ENCODE data around the gene PI4KB. TPM values are rescaled to one million over a fixed set of nuclear protein-coding genes. Genes with fewer than 3 reads are reported as not detected.

PI4KB gene
- polyA plus RNA-seq, 3 donors from 2014 or later = 35.1 to 65.7 (median 57.9) TPM

DNA sequence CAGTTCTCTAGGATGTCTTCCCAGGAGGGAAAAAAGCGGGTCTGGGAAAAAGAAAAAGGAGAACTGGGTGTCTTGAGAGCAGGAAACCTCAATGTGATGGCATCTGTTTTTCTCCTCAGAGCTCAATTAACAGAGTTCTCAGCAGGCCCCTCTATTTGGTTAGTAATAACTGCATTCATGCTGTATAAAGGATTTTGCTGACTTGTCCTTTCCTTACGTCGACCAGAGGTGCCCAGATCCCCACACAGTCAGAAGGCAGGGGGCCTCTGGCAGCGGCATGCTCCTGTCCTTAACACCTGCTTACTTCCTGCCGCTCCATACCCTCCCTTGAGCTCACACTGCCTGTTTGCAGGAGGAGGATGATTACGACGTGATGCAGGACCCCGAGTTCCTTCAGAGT, 60.4 kb downstream of the PI4KB start:
- Mint-ChIP-seq H3K27ac (peak overlapping the region in 1 of 6 donors; percentile 63), H3K36me3 (peaks cover 15 to 45% (median 24%) of the 10 kb centered on the region in 3 donors), H3K4me1 (no peaks in the 10 kb centered on the region), H3K27me3 (ENCODE audit: low read depth in 3 of 3) (no peaks in the 10 kb centered on the region), H3K9me3 (no peaks in the 10 kb centered on the region), H3K4me3 (no peak overlapping the region)
- DNase-seq = no peak

DNA sequence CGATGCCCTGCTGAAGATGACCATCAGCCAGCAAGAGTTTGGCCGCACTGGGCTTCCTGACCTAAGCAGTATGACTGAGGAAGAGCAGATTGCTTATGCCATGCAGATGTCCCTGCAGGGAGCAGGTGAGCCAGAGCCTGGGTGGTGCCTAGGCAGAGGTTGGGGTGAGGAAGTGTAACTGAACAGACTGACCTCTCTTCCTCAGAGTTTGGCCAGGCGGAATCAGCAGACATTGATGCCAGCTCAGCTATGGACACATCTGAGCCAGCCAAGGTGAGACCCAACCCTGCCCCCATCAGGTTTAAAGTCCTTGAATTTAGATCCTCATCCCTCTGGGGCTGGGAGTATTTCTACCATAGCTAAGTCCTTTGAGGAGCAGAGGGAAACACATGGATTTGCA, 60.9 kb downstream of the PI4KB start:
- H3K27ac Mint-ChIP-seq = no peak overlapping the region
- DNase-seq = no peak
- H3K27me3 Mint-ChIP-seq (ENCODE audit: low read depth in 3 of 3) = no peaks in the 10 kb centered on the region
- peaks cover 12 to 42% (median 24%) of the 10 kb centered on the region in 3 donors for H3K36me3 Mint-ChIP-seq
- H3K4me3 Mint-ChIP-seq = no peak overlapping the region
- no peaks in the 10 kb centered on the region for H3K9me3 Mint-ChIP-seq
- no peaks in the 10 kb centered on the region for H3K4me1 Mint-ChIP-seq

DNA sequence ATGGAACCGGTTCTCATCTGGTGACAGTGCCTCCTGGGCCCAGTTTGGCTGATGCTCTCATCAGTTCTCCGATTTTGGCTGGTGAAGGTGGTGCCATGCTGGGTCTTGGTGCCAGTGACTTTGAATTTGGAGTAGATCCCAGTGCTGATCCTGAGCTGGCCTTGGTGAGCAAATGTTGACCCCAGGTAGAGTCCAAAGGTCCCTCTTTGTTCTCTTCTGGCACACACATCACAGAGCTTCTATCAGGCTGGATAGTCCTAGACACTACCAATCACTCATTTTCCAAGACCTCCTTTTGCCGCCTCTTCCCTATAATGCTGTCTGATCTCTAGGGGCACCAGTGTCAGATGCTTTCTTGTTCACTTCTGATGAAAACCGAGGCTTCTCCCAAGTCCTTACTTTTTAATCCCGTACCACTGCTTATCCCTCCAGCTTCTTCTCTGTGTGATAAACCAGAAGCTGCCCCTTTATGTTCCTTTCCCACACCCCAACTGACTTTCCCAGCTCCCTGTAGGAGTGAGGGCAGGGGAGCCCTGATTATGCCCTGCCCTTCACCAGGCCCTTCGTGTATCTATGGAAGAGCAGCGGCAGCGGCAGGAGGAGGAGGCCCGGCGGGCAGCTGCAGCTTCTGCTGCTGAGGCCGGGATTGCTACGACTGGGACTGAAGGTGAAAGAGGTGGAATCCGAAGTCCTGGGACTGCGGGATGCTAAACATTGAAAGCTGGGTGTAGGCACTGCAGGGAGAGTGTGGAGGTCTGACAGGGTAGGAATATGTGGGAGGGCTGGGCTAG, 61.6 kb downstream of the PI4KB start:
- H3K27ac Mint-ChIP-seq = peak overlapping the region in 2 of 6 donors; percentile 39 to 80
- H3K36me3 Mint-ChIP-seq = peaks cover 11 to 41% (median 24%) of the 10 kb centered on the region in 3 donors

DNA sequence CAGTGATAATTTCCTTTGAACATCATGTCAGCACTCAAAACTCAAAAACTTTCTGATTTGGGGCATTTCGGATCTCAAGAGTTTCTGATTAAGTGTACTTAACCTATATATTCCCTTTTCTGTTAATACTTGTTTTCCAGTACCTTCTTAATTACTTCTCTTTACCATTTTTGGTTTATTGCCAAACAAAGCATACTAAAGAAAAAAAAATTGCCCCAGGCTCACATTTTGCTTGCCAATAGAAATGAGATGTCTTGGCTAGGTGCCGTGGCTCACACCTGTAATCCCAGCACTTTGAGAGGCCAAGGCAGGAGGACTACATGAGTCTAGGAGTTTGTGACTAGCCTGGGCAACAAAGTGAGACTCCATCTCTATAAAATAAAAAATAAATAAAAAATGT, 67.9 kb downstream of the PI4KB start:
- no peak overlapping the region for H3K4me3 Mint-ChIP-seq
- H3K27ac Mint-ChIP-seq = no peak overlapping the region
- H3K4me1 Mint-ChIP-seq = peaks cover 28 to 39% of the 10 kb centered on the region in 2 donors
- DNase-seq = no peak
- H3K9me3 Mint-ChIP-seq = no peaks in the 10 kb centered on the region
- H3K27me3 Mint-ChIP-seq (ENCODE audit: low read depth in 3 of 3) = peaks cover 3 to 10% (median 3%) of the 10 kb centered on the region in 3 donors
- H3K36me3 Mint-ChIP-seq = peaks cover 3 to 6% (median 3%) of the 10 kb centered on the region in 3 donors

More for the DNA sequence above, 61.6 kb downstream of the PI4KB start:
- no peaks in the 10 kb centered on the region for H3K27me3 Mint-ChIP-seq (ENCODE audit: low read depth in 3 of 3)
- H3K4me1 Mint-ChIP-seq = no peaks in the 10 kb centered on the region
- H3K4me3 Mint-ChIP-seq = no peak overlapping the region
- no peaks in the 10 kb centered on the region for H3K9me3 Mint-ChIP-seq
- no peak for DNase-seq

DNA sequence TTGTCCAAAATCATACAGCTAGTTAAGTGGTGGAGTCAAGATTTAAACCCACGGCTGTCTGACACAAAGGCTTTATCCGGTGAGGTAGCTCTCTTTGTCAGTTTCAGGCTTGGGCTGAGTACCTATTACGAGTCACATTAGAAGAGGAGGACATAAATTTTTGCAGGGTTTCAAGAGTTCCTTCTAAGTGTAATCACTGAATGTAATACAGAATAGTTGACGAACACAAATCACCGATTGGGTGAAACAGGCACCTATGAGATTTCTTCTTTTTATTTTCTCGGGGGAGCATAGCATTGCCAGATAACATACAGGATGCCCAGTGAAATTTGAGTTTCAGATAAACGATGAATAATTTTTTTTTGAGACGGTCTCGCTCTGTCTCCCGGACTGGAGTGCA, 71.8 kb downstream of the PI4KB start:
- H3K27me3 Mint-ChIP-seq (ENCODE audit: low read depth in 3 of 3) = peaks cover 3 to 14% (median 7%) of the 10 kb centered on the region in 3 donors
- no peaks in the 10 kb centered on the region for H3K36me3 Mint-ChIP-seq
- no peaks in the 10 kb centered on the region for H3K9me3 Mint-ChIP-seq
- no peak for DNase-seq
- peak overlapping the region; percentile 91 to 99 (median 95) for H3K4me3 Mint-ChIP-seq
- peaks cover 30 to 47% of the 10 kb centered on the region in 2 donors for H3K4me1 Mint-ChIP-seq
- peak overlapping the region; percentile 90 to 96 (median 96) for H3K27ac Mint-ChIP-seq

DNA sequence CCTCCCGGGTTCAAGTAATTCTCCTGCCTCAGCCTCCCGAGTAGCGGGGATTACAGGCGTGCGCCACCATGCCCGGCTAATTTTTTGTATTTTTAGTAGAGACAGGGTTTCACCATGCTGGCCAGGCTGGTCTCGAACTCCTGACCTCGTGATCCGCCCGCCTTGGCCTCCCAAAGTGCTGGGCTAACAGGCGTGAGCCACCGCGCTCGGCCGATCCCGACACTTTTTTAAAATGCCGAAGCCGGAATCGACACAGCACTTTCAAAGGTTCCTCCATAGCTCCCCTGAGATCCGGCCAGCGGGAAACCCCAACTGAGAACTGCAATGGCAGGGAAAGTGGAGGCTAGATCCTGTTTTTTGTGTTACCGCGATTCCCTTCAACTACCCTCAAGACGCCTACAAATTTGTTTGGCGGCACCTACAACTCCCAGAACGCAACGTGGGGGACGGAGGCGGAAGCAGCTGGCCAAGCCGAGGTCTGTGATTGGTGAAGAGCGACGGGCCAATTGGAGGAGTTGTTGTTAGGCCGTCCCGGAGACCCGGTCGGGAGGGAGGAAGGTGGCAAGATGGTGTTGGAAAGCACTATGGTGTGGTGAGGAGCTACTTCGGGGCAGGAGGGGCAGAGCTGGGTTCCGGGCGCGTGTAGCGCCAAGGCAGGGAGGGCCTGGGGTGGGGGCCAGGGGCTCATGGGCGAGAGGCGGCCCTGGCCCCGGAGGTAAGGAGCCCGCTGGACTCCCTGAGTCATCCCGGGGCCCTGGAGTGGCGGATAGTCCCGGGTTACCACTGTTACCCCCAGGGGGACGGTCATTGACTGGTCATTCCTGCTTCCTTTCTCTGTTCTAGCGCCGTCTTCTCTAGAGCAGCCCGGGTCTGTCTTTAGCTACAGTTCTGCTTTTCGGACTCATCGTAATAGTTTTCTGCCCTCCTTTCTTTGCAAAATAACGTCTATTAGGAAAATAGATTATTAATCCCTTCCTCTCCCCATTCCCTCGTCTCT, 72.7 kb downstream of the PI4KB start, which contains the start of gene PSMD4:
Gene PSMD4 (plus strand): TSS at position 518 of the 997 bp plus-strand sequence. CDS start 49 bp downstream, at position 567.
- Mint-ChIP-seq H3K27ac (peak within 1 kb of the TSS; percentile 90 to 96 (median 96)), H3K4me3 (peak within 1 kb of the TSS; percentile 91 to 99 (median 95)), H3K9me3 (no peaks in the 10 kb centered on the region), H3K27me3 (ENCODE audit: low read depth in 3 of 3) (peaks cover 3 to 14% (median 7%) of the 10 kb centered on the region in 3 donors), H3K4me1 (peaks cover 30 to 47% of the 10 kb centered on the region in 2 donors), H3K36me3 (peaks cover 0 to 2% (median 1%) of the 10 kb centered on the region in 3 donors)
- peak; percentile 93 to 94 (median 93) for DNase-seq

DNA sequence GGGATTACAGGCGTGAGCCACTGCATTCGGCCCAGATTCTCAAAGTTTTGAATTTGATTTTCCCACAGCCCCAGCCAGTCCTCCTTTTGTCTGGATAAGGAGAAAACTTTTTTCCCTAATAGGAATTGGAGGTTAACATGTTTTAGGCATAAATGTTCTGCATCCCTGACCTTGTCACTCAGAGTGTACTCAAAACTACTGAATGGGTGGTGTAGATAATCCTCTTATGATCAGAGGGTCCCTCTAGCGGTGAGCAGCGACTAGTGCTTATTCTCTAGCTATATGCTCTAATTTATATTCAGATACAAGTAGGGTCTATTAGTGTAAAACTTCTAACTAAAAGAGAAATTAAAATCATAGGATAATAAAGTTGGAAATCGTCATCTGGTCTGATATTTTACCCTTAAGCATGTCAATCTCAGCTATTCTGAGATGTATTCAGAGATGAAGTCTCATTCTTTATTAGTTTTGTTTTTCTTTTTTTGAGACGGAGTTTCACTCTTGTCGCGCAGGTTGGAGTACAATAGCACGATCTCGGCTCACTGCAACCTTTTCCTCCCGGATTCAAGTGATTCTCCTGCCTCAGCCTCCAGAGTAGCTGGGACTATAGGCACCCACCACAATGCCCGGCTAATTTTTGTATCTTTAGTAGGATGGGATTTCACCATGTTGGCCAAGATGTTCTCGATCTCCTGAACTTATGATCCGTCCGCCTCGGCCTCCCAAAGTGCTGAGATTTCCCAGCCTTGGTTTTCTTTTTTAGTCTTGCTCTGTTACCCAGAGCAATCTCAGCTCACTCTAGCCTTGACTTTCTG, 75.4 kb downstream of the PI4KB start:
- no peaks in the 10 kb centered on the region for H3K9me3 Mint-ChIP-seq
- H3K4me3 Mint-ChIP-seq = no peak overlapping the region
- peaks cover 9 to 21% (median 18%) of the 10 kb centered on the region in 3 donors for H3K36me3 Mint-ChIP-seq
- H3K4me1 Mint-ChIP-seq = peaks cover 21 to 28% of the 10 kb centered on the region in 2 donors
- peak; percentile 48 to 65 (median 55) for DNase-seq
- peak overlapping the region in 1 of 6 donors; percentile 20 for H3K27ac Mint-ChIP-seq
- peaks cover 3 to 12% (median 7%) of the 10 kb centered on the region in 3 donors for H3K27me3 Mint-ChIP-seq (ENCODE audit: low read depth in 3 of 3)

DNA sequence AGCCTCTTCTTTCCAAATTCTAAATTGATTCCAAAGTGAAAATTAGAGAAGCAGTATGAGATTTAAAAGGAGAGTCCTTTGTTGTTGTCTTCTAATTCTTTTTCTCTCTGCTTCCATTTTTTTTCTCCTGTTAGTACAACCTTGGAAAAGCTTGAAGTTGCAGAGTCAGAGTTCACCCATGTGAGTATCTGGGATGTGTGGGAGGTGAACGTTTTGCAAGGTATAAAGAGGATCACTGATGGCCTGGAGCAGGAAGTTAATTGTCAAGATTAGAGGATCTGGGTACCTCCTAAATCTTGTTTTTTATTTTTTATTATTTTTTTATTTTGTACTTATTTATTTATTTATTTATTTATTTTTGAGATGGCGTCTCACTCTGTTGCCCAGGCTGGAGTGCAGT, 80.4 kb downstream of the PI4KB start:
- H3K36me3 Mint-ChIP-seq = peaks cover 26 to 52% (median 40%) of the 10 kb centered on the region in 3 donors
- no peaks in the 10 kb centered on the region for H3K9me3 Mint-ChIP-seq
- H3K4me1 Mint-ChIP-seq = peaks cover 0 to 4% of the 10 kb centered on the region in 2 donors
- DNase-seq = no peak
- no peak overlapping the region for H3K27ac Mint-ChIP-seq
- H3K27me3 Mint-ChIP-seq (ENCODE audit: low read depth in 3 of 3) = peaks cover 0 to 2% (median 0%) of the 10 kb centered on the region in 3 donors
- H3K4me3 Mint-ChIP-seq = no peak overlapping the region

DNA sequence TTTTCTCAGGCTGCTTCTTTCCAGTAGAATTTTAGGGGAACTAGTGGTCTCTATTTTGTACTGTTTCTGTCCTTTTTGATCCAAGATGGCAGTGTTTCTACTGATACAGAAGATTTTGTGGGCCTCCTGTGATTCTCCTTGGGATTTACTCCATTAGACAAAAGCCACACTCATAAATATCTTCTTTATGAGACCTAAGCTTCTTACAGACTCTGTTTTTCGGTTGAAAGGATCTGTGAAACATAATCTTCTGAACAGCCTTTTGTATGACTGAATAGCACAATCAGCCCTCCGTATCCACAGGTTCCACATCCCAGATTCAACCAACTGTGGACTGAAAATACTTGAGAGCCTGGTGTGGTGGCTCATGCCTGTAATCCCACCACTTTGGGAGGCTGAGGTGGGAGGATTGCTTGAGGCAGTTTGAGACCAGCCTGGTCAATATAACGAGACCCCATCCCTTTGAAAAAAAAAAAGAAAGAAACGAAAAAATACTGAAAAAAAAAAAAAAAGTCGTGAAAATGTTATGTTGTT, 83.5 kb downstream of the PI4KB start:
- DNase-seq = no peak
- Mint-ChIP-seq H3K27me3 (ENCODE audit: low read depth in 3 of 3) (no peaks in the 10 kb centered on the region), H3K36me3 (peaks cover 28 to 48% (median 42%) of the 10 kb centered on the region in 3 donors), H3K27ac (no peak overlapping the region), H3K4me1 (no peaks in the 10 kb centered on the region), H3K4me3 (no peak overlapping the region), H3K9me3 (no peaks in the 10 kb centered on the region)

DNA sequence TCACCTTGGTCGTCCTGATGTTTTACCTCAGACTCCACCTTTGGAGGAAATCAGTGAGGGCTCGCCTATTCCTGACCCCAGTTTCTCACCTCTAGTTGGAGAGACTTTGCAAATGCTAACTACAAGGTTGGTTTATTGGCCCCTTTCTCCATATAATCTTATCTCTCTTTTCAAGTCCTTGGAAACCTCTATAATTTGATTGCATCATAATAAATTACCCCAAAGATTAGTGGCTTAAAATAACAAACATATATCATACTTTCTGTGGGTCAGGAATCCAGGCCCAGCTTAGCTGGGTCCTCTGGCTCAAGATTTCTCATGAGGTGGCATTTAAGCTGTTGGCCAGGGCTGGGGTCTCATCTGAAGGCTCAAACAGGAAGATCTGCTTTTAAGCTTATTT, 84.8 kb downstream of the PI4KB start:
- Mint-ChIP-seq H3K36me3 (peaks cover 32 to 46% (median 37%) of the 10 kb centered on the region in 3 donors), H3K4me1 (no peaks in the 10 kb centered on the region), H3K9me3 (no peaks in the 10 kb centered on the region), H3K4me3 (no peak overlapping the region), H3K27me3 (ENCODE audit: low read depth in 3 of 3) (no peaks in the 10 kb centered on the region), H3K27ac (no peak overlapping the region)
- no peak for DNase-seq

All from immature natural killer cell (primary cell).